ENCODE results near the gene MED25. TPM values are rescaled to one million over a fixed set of nuclear protein-coding genes. Genes with fewer than 3 reads are reported as not detected.

Gene MED25
- total RNA-seq, 1 experiment from 2014 or later, result 81.2 TPM

DNA sequence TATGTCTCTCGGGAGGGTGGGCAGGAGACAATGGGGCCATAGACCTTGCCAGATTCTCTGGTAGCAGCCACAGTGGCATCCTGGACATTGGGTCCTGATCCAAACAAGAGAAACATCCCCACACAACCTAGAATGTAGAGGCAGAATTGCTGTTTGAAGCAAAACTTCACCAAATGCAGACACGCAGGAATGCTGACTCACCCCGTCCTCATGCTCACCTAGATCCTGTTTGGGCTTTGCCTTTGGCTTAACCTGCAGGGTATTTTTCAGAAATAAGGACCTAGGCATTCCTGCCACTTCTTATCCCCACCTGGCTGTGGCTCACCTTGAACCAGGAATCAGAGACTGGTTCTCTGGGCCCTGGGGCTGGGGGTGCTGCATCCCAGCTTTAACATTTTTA, 66.7 kb downstream of the MED25 start:
- Mint-ChIP-seq H3K27me3 (ENCODE audit: low read depth) (peaks cover 13% of the 10 kb centered on the region), H3K4me3 (no peak overlapping the region), H3K27ac (no peak overlapping the region), H3K9me3 (no peaks in the 10 kb centered on the region), H3K4me1 (no peaks in the 10 kb centered on the region), H3K36me3 (peaks cover 64% of the 10 kb centered on the region)
- DNase-seq (ENCODE audit: low spot score) (no peak), ATAC-seq (no peak)
- ChIA-PET CTCF (no interaction called here), POLR2A (no interaction called here)
- TF ChIP-seq ZNF263 (CRISPR knock-in tag; IDR thresholded peaks at IDR 0.05; ENCODE audit: low read depth) (no peak), SP1 (CRISPR knock-in tag; conservative IDR thresholded peaks at IDR 0.05) (no peak), RORB (CRISPR knock-in tag; IDR thresholded peaks at IDR 0.05) (no peak), TCF7 (CRISPR knock-in tag; IDR thresholded peaks at IDR 0.05; ENCODE audit: low read depth) (no peak), EMX1 (CRISPR knock-in tag; IDR thresholded peaks at IDR 0.05) (no peak), TEAD1 (CRISPR knock-in tag; IDR thresholded peaks at IDR 0.05) (no peak), ATF1 (CRISPR knock-in tag; IDR thresholded peaks at IDR 0.05) (no peak), NR2C2 (CRISPR knock-in tag; IDR thresholded peaks at IDR 0.05) (no peak), FOXK1 (CRISPR knock-in tag; IDR thresholded peaks at IDR 0.05) (no peak), MXD4 (CRISPR knock-in tag; IDR thresholded peaks at IDR 0.05; ENCODE audit: borderline replicate concordance) (no peak), ZNF416 (CRISPR knock-in tag; IDR thresholded peaks at IDR 0.05) (no peak), GRHL2 (CRISPR knock-in tag; IDR thresholded peaks at IDR 0.05; ENCODE audit: insufficient replicate concordance, severe bottlenecking) (no peak)
- TF ChIP-seq, protein P1, sequence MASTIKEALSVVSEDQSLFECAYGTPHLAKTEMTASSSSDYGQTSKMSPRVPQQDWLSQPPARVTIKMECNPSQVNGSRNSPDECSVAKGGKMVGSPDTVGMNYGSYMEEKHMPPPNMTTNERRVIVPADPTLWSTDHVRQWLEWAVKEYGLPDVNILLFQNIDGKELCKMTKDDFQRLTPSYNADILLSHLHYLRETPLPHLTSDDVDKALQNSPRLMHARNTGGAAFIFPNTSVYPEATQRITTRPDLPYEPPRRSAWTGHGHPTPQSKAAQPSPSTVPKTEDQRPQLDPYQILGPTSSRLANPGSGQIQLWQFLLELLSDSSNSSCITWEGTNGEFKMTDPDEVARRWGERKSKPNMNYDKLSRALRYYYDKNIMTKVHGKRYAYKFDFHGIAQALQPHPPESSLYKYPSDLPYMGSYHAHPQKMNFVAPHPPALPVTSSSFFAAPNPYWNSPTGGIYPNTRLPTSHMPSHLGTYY (CRISPR knock-in tag; IDR thresholded peaks at IDR 0.05), result no peak
- TF ChIP-seq, protein P2, sequence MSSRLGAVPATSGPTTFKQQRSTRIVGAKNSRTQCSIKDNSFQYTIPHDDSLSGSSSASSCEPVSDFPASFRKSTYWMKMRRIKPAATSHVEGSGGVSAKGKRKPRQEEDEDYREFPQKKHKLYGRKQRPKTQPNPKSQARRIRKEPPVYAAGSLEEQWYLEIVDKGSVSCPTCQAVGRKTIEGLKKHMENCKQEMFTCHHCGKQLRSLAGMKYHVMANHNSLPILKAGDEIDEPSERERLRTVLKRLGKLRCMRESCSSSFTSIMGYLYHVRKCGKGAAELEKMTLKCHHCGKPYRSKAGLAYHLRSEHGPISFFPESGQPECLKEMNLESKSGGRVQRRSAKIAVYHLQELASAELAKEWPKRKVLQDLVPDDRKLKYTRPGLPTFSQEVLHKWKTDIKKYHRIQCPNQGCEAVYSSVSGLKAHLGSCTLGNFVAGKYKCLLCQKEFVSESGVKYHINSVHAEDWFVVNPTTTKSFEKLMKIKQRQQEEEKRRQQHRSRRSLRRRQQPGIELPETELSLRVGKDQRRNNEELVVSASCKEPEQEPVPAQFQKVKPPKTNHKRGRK (CRISPR knock-in tag; IDR thresholded peaks at IDR 0.05; ENCODE audit: borderline replicate concordance), result no peak
- TF ChIP-seq, protein P3, sequence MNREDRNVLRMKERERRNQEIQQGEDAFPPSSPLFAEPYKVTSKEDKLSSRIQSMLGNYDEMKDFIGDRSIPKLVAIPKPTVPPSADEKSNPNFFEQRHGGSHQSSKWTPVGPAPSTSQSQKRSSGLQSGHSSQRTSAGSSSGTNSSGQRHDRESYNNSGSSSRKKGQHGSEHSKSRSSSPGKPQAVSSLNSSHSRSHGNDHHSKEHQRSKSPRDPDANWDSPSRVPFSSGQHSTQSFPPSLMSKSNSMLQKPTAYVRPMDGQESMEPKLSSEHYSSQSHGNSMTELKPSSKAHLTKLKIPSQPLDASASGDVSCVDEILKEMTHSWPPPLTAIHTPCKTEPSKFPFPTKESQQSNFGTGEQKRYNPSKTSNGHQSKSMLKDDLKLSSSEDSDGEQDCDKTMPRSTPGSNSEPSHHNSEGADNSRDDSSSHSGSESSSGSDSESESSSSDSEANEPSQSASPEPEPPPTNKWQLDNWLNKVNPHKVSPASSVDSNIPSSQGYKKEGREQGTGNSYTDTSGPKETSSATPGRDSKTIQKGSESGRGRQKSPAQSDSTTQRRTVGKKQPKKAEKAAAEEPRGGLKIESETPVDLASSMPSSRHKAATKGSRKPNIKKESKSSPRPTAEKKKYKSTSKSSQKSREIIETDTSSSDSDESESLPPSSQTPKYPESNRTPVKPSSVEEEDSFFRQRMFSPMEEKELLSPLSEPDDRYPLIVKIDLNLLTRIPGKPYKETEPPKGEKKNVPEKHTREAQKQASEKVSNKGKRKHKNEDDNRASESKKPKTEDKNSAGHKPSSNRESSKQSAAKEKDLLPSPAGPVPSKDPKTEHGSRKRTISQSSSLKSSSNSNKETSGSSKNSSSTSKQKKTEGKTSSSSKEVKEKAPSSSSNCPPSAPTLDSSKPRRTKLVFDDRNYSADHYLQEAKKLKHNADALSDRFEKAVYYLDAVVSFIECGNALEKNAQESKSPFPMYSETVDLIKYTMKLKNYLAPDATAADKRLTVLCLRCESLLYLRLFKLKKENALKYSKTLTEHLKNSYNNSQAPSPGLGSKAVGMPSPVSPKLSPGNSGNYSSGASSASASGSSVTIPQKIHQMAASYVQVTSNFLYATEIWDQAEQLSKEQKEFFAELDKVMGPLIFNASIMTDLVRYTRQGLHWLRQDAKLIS (CRISPR knock-in tag; IDR thresholded peaks at IDR 0.05; ENCODE audit: borderline replicate concordance), result no peak
- TF ChIP-seq, protein P4, sequence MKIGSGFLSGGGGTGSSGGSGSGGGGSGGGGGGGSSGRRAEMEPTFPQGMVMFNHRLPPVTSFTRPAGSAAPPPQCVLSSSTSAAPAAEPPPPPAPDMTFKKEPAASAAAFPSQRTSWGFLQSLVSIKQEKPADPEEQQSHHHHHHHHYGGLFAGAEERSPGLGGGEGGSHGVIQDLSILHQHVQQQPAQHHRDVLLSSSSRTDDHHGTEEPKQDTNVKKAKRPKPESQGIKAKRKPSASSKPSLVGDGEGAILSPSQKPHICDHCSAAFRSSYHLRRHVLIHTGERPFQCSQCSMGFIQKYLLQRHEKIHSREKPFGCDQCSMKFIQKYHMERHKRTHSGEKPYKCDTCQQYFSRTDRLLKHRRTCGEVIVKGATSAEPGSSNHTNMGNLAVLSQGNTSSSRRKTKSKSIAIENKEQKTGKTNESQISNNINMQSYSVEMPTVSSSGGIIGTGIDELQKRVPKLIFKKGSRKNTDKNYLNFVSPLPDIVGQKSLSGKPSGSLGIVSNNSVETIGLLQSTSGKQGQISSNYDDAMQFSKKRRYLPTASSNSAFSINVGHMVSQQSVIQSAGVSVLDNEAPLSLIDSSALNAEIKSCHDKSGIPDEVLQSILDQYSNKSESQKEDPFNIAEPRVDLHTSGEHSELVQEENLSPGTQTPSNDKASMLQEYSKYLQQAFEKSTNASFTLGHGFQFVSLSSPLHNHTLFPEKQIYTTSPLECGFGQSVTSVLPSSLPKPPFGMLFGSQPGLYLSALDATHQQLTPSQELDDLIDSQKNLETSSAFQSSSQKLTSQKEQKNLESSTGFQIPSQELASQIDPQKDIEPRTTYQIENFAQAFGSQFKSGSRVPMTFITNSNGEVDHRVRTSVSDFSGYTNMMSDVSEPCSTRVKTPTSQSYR (CRISPR knock-in tag; IDR thresholded peaks at IDR 0.05), result no peak
- TF ChIP-seq, protein P5, sequence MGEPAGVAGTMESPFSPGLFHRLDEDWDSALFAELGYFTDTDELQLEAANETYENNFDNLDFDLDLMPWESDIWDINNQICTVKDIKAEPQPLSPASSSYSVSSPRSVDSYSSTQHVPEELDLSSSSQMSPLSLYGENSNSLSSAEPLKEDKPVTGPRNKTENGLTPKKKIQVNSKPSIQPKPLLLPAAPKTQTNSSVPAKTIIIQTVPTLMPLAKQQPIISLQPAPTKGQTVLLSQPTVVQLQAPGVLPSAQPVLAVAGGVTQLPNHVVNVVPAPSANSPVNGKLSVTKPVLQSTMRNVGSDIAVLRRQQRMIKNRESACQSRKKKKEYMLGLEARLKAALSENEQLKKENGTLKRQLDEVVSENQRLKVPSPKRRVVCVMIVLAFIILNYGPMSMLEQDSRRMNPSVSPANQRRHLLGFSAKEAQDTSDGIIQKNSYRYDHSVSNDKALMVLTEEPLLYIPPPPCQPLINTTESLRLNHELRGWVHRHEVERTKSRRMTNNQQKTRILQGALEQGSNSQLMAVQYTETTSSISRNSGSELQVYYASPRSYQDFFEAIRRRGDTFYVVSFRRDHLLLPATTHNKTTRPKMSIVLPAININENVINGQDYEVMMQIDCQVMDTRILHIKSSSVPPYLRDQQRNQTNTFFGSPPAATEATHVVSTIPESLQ (CRISPR knock-in tag; IDR thresholded peaks at IDR 0.05), result no peak

Small RNA genes within 50 kb of the gene (microRNA-seq; reads per million reads assigned to microRNA genes)
- 2.1 reads per million for gene MIR4749 (ENCODE audit: borderline number of aligned reads)
- not detected for gene MIR6799 (ENCODE audit: borderline number of aligned reads)
- gene MIR6800 (ENCODE audit: borderline number of aligned reads), result not detected

Other genes with a start within 250 kb of the MED25 start
- 82.3 to 97.9 TPM (median 87.6 TPM) in 3 replicates for gene NOSIP, start 237.7 kb upstream of the MED25 start, total RNA-seq (2021)
- gene PRRG2, start 237.0 kb upstream of the MED25 start, total RNA-seq (2021), result 5.9 to 7.0 TPM (median 6.9 TPM) in 3 replicates
- 78.6 to 86.1 TPM (median 83.3 TPM) in 3 replicates for gene PRR12, start 227.1 kb upstream of the MED25 start, total RNA-seq (2021)
- 11.4 to 17.9 TPM (median 15.7 TPM) in 3 replicates for gene RRAS, start 178.1 kb upstream of the MED25 start, total RNA-seq (2021)
- gene SCAF1, start 176.1 kb upstream of the MED25 start, total RNA-seq (2021), result 103 to 109 TPM (median 105 TPM) in 3 replicates
- gene IRF3, start 152.4 kb upstream of the MED25 start, total RNA-seq (2021), result 149 to 165 TPM (median 154 TPM) in 3 replicates
- 139 to 146 TPM (median 140 TPM) in 3 replicates for gene BCL2L12, start 152.4 kb upstream of the MED25 start, total RNA-seq (2021)
- gene PRMT1, start 141.0 kb upstream of the MED25 start, total RNA-seq (2021), result 500 to 527 TPM (median 518 TPM) in 3 replicates
- gene ADM5, start 128.7 kb upstream of the MED25 start, total RNA-seq (2021), result 5.9 to 6.7 TPM (median 6.2 TPM) in 3 replicates
- 74.6 to 89.5 TPM (median 85.4 TPM) in 3 replicates for gene CPT1C, start 127.2 kb upstream of the MED25 start, total RNA-seq (2021)
- gene TSKS, start 55.0 kb upstream of the MED25 start, total RNA-seq (2021), result 0.30 to 0.55 TPM (median 0.48 TPM) in 3 replicates
- gene AP2A1, start 51.3 kb upstream of the MED25 start, total RNA-seq (2021), result 119 to 127 TPM (median 120 TPM) in 3 replicates
- gene FUZ, start 5.0 kb upstream of the MED25 start, total RNA-seq (2021), result 35.1 to 36.3 TPM (median 35.7 TPM) in 3 replicates
- 296 to 316 TPM (median 306 TPM) in 3 replicates for gene PTOV1, start 32.9 kb downstream of the MED25 start, total RNA-seq (2021)
- gene PNKP, start 49.3 kb downstream of the MED25 start, total RNA-seq (2021), result 133 to 146 TPM (median 142 TPM) in 3 replicates
- gene AKT1S1, start 59.1 kb downstream of the MED25 start, total RNA-seq (2021), result 41.9 to 47.8 TPM (median 46.5 TPM) in 3 replicates
- 44.4 to 52.8 TPM (median 46.7 TPM) in 3 replicates for gene TBC1D17, start 59.4 kb downstream of the MED25 start, total RNA-seq (2021)
- gene IL4I1, start 78.6 kb downstream of the MED25 start, total RNA-seq (2021), result 0.83 to 1.4 TPM (median 0.99 TPM) in 3 replicates
- gene ATF5, start 110.9 kb downstream of the MED25 start, total RNA-seq (2021), result 9.0 to 10.8 TPM (median 10.8 TPM) in 3 replicates
- 87.1 to 91.4 TPM (median 90.3 TPM) in 3 replicates for gene NUP62, start 111.2 kb downstream of the MED25 start, total RNA-seq (2021)
- gene SIGLEC11, start 142.9 kb downstream of the MED25 start, total RNA-seq (2021), result not detected in 3 replicates
- 33.4 to 39.2 TPM (median 39.1 TPM) in 3 replicates for gene VRK3, start 207.1 kb downstream of the MED25 start, total RNA-seq (2021)
- 7.9 to 10.0 TPM (median 8.5 TPM) in 3 replicates for gene ZNF473, start 207.7 kb downstream of the MED25 start, total RNA-seq (2021)

All from WTC11 (cell line).